ENCODE data around the gene PRR19. TPM values are rescaled to one million over a fixed set of nuclear protein-coding genes. Genes with fewer than 3 reads are reported as not detected.
"Not testable (repeated sequence)": the region's sequence is repeated elsewhere in the genome, so short reads cannot be mapped to it uniquely, and the experiment has no call there.

The PRR19 gene
- total RNA-seq, 1 donor from 2014 or later, result 0.71 TPM

- DNase-seq (peak; percentile 95), ATAC-seq (peak; percentile 91 to 92)
- Histone ChIP-seq H3K4me3 (peak within 1 kb of the TSS; percentile 97), H3K36me3 (peaks cover 2% of the 10 kb centered on the region), H3K4me1 (peaks cover 45% of the 10 kb centered on the region), H3K9me3 (no peaks in the 10 kb centered on the region), H3K27ac (peak within 1 kb of the TSS; percentile 98), H3K27me3 (ENCODE audit: low read depth) (no peaks in the 10 kb centered on the region)
- intact Hi-C loops (cut with DNase I), result no loop called here
- TF ChIP-seq CTCF (IDR thresholded peaks at IDR 0.05), result no peak
These were observed 46.8 kb upstream of the PRR19 start, which contains the start of gene ERF for GRCh38 chr19:42254850-42255765. Gene ERF (minus strand): TSS chr19:42255128. CDS start chr19:42254999, 129 bp downstream.

- H3K9me3 ChIP-seq, result no peaks in the 10 kb centered on the region
- H3K4me1 ChIP-seq, result peaks cover 36% of the 10 kb centered on the region
- no peaks in the 10 kb centered on the region for H3K36me3 ChIP-seq
- ATAC-seq, result peak; percentile 2 to 5
- TF ChIP-seq CTCF (IDR thresholded peaks at IDR 0.05), result no peak
- no peak for DNase-seq
- intact Hi-C loops (cut with DNase I), result no loop called here
- peak overlapping the region; percentile 97 for H3K4me3 ChIP-seq
- peak overlapping the region; percentile 98 for H3K27ac ChIP-seq
- H3K27me3 ChIP-seq (ENCODE audit: low read depth), result no peaks in the 10 kb centered on the region
These were observed 45.9 kb upstream of the PRR19 start for GRCh38 chr19:42255766-42256745.

GRCh38 chr19:42257842-42258241 is 44.1 kb upstream of the PRR19 start:
- intact Hi-C loops (cut with DNase I); H3K27me3 ChIP-seq (ENCODE audit: low read depth); ATAC-seq; H3K9me3 ChIP-seq; DNase-seq; H3K36me3 ChIP-seq; H3K27ac ChIP-seq; H3K4me3 ChIP-seq: not testable (repeated sequence)
- H3K4me1 ChIP-seq, result peaks cover 19% of the 10 kb centered on the region

GRCh38 chr19:42261763-42262162 is 40.2 kb upstream of the PRR19 start:
- Histone ChIP-seq H3K4me3 (no peak overlapping the region), H3K36me3 (no peaks in the 10 kb centered on the region), H3K9me3 (no peaks in the 10 kb centered on the region), H3K27ac (no peak overlapping the region), H3K27me3 (ENCODE audit: low read depth) (no peaks in the 10 kb centered on the region), H3K4me1 (peaks cover 2% of the 10 kb centered on the region)
- TF ChIP-seq CTCF (IDR thresholded peaks at IDR 0.05), result no peak
- no peak for ATAC-seq
- intact Hi-C loops (cut with DNase I), result no loop called here
- DNase-seq, result no peak

- H3K27ac ChIP-seq; ATAC-seq; H3K9me3 ChIP-seq; H3K36me3 ChIP-seq; intact Hi-C loops (cut with DNase I); H3K4me3 ChIP-seq; H3K27me3 ChIP-seq (ENCODE audit: low read depth); DNase-seq: not testable (repeated sequence)
- peaks cover 20% of the 10 kb centered on the region for H3K4me1 ChIP-seq
These were observed 35.8 kb upstream of the PRR19 start for GRCh38 chr19:42266105-42266504.

- H3K9me3 ChIP-seq; ATAC-seq; H3K27ac ChIP-seq; H3K36me3 ChIP-seq; intact Hi-C loops (cut with DNase I); H3K4me3 ChIP-seq; H3K27me3 ChIP-seq (ENCODE audit: low read depth): not testable (repeated sequence)
- H3K4me1 ChIP-seq, result peaks cover 26% of the 10 kb centered on the region
- DNase-seq, result peak; percentile 32
These were observed 34.9 kb upstream of the PRR19 start for GRCh38 chr19:42266928-42267603.
